ENCODE data around the gene IKZF4. TPM values are rescaled to one million over a fixed set of nuclear protein-coding genes. Genes with fewer than 3 reads are reported as not detected.

Gene IKZF4
- total and polyA plus RNA-seq, 2 donors (not counting 1 experiment from before 2014, with no cell fraction given), result 2.0 to 3.2 TPM

DNA sequence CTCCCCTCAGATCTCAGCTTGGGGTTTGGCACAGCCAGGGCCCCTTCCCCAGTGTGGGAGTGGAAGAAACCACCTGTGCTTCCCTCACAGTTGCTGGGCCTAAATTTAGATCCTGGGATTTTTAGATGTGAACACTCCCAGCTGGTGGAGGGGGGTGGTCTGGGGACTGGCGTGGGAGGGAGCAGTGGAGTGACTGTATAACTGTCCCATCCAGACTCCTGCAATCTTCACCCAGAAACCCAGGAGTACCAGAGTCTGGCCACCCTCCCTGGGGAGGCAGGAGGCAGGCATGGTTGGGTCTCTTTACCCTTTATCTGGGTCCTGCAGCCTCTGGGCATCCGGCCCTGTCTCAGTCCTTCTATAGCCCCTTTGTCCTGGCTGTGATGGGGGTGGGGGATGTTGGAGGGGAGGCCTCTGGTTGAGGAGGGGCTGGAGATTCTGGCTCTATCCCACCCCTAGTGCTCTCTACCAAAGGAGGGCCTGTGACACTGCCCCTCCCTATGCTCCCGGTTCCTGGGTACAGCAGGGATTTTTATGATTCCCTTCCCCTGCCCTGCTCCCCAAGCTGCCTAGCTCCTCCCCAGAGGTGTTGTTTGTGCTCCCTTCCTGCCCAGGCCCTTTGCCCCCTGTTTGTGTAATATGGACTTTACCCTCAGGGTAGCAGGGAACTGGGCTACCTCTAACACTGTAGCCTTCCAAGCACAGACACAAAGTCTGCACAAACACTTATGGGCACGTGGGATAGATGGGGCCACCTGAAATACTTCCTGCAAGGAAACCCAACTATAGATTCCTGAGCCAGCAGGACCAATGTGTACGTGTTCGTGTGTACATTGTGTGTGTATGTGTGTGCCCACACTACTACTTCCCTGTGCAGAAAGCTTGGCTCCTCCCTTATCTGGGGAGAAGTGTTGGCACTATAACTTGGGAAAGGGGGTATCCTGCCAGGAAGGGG is 60.8 kb downstream of the IKZF4 start:
- Histone ChIP-seq H3K9ac (ENCODE audit: insufficient read depth, low read length) (no peak overlapping the region), H3K4me2 (ENCODE audit: extremely low read depth, insufficient read depth, low read length) (no peak overlapping the region), H3K27ac (ENCODE audit: insufficient read depth, low read length) (no peak overlapping the region), H2AFZ (ENCODE audit: low read length) (no peak overlapping the region), H3K9me3 (ENCODE audit: control insufficient read depth, insufficient read depth, low read depth, low read length) (no peaks in the 10 kb centered on the region), H3K27me3 (ENCODE audit: control insufficient read depth, insufficient read depth, low read length) (peaks cover 26% of the 10 kb centered on the region), H3K4me3 (replicated peaks in 1 of 4; ENCODE audit: control extremely low read depth in 1 of 4, insufficient read depth in 1 of 4, low read depth in 3 of 4, low read length in 4 of 4) (no peak overlapping the region), H3K79me2 (ENCODE audit: control insufficient read depth, insufficient read depth, low read length) (no peaks in the 10 kb centered on the region), H4K20me1 (ENCODE audit: control insufficient read depth, extremely low read depth, insufficient read depth, low read length) (no peaks in the 10 kb centered on the region), H3K4me1 (ENCODE audit: control insufficient read depth, extremely low read depth, insufficient read depth, low read length) (no peaks in the 10 kb centered on the region), H3K36me3 (ENCODE audit: control insufficient read depth, insufficient read depth, low read length) (no peaks in the 10 kb centered on the region)
- no peak for DNase-seq (ENCODE audit: low read depth in 2 of 2)
- TF ChIP-seq, protein P1, sequence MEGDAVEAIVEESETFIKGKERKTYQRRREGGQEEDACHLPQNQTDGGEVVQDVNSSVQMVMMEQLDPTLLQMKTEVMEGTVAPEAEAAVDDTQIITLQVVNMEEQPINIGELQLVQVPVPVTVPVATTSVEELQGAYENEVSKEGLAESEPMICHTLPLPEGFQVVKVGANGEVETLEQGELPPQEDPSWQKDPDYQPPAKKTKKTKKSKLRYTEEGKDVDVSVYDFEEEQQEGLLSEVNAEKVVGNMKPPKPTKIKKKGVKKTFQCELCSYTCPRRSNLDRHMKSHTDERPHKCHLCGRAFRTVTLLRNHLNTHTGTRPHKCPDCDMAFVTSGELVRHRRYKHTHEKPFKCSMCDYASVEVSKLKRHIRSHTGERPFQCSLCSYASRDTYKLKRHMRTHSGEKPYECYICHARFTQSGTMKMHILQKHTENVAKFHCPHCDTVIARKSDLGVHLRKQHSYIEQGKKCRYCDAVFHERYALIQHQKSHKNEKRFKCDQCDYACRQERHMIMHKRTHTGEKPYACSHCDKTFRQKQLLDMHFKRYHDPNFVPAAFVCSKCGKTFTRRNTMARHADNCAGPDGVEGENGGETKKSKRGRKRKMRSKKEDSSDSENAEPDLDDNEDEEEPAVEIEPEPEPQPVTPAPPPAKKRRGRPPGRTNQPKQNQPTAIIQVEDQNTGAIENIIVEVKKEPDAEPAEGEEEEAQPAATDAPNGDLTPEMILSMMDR (conservative IDR thresholded peaks at IDR 0.05 in 1 of 2, IDR thresholded peaks at IDR 0.05 in 1 of 2; ENCODE audit: low read depth in 1 of 2, low read length in 2 of 2), result no peak
- TF ChIP-seq EZH2 (IDR thresholded peaks at IDR 0.05; ENCODE audit: low read length, missing control alignments), result no peak

DNA sequence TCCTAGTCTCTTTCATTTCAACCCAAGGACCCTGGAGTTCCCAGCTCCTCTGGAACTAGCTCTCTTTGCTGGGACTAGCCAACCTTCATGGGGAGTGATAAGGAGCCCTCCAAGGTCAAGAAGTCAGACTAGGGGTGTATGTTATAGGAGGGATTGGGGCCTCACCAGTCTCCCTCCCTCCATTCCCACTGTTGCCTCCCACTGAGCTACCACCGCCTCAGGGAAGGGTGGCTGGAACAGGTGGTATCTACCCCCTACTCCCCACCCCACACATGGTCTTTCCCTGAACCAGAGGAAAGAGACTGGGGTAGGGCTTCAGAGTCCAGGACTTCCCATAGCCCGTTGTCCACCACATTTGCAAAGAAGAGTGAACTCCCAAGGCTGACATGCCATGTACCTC is 61.5 kb downstream of the IKZF4 start:
- Histone ChIP-seq H3K4me1 (ENCODE audit: control insufficient read depth, extremely low read depth, insufficient read depth, low read length) (no peaks in the 10 kb centered on the region), H4K20me1 (ENCODE audit: control insufficient read depth, extremely low read depth, insufficient read depth, low read length) (no peaks in the 10 kb centered on the region), H3K9me3 (ENCODE audit: control insufficient read depth, insufficient read depth, low read depth, low read length) (no peaks in the 10 kb centered on the region), H3K4me2 (ENCODE audit: extremely low read depth, insufficient read depth, low read length) (no peak overlapping the region), H3K27me3 (ENCODE audit: control insufficient read depth, insufficient read depth, low read length) (peaks cover 26% of the 10 kb centered on the region), H3K36me3 (ENCODE audit: control insufficient read depth, insufficient read depth, low read length) (no peaks in the 10 kb centered on the region), H2AFZ (ENCODE audit: low read length) (no peak overlapping the region), H3K4me3 (replicated peaks in 1 of 4; ENCODE audit: control extremely low read depth in 1 of 4, insufficient read depth in 1 of 4, low read depth in 3 of 4, low read length in 4 of 4) (no peak overlapping the region), H3K79me2 (ENCODE audit: control insufficient read depth, insufficient read depth, low read length) (no peaks in the 10 kb centered on the region), H3K27ac (ENCODE audit: insufficient read depth, low read length) (no peak overlapping the region), H3K9ac (ENCODE audit: insufficient read depth, low read length) (no peak overlapping the region)
- no peak for TF ChIP-seq EZH2 (IDR thresholded peaks at IDR 0.05; ENCODE audit: low read length, missing control alignments)
- TF ChIP-seq, protein P1 (conservative IDR thresholded peaks at IDR 0.05 in 1 of 2, IDR thresholded peaks at IDR 0.05 in 1 of 2; ENCODE audit: low read depth in 1 of 2, low read length in 2 of 2), result no peak
- no peak for DNase-seq (ENCODE audit: low read depth in 2 of 2)

DNA sequence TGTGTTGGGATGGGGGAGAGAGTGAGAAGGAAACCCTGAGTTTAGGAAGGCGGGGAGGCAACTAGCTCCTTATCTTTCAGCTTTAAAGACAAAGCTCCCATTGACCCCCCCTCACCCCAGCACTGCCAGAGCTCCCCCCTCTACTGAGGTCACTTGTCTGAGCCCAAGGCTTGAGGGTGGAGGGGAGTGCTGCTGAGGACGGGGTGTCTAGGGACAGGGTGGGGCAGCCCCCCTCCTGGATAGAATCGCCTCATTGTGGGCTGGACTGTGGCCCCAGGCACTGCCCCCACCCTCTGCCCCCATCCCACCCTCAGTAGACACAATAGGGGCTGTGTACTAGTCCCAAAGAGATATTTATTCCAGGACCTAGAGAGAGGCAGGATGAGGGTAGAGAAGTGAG is 62.1 kb downstream of the IKZF4 start:
- Histone ChIP-seq H3K36me3 (ENCODE audit: control insufficient read depth, insufficient read depth, low read length) (no peaks in the 10 kb centered on the region), H3K4me2 (ENCODE audit: extremely low read depth, insufficient read depth, low read length) (no peak overlapping the region), H2AFZ (ENCODE audit: low read length) (no peak overlapping the region), H3K4me1 (ENCODE audit: control insufficient read depth, extremely low read depth, insufficient read depth, low read length) (no peaks in the 10 kb centered on the region), H3K79me2 (ENCODE audit: control insufficient read depth, insufficient read depth, low read length) (no peaks in the 10 kb centered on the region), H3K9me3 (ENCODE audit: control insufficient read depth, insufficient read depth, low read depth, low read length) (no peaks in the 10 kb centered on the region), H3K4me3 (replicated peaks in 1 of 4; ENCODE audit: control extremely low read depth in 1 of 4, insufficient read depth in 1 of 4, low read depth in 3 of 4, low read length in 4 of 4) (no peak overlapping the region), H3K27ac (ENCODE audit: insufficient read depth, low read length) (no peak overlapping the region), H3K9ac (ENCODE audit: insufficient read depth, low read length) (no peak overlapping the region), H3K27me3 (ENCODE audit: control insufficient read depth, insufficient read depth, low read length) (peaks cover 26% of the 10 kb centered on the region), H4K20me1 (ENCODE audit: control insufficient read depth, extremely low read depth, insufficient read depth, low read length) (no peaks in the 10 kb centered on the region)
- DNase-seq (ENCODE audit: low read depth in 2 of 2), result no peak
- TF ChIP-seq, protein P1 (conservative IDR thresholded peaks at IDR 0.05 in 1 of 2, IDR thresholded peaks at IDR 0.05 in 1 of 2; ENCODE audit: low read depth in 1 of 2, low read length in 2 of 2), result no peak
- no peak for TF ChIP-seq EZH2 (IDR thresholded peaks at IDR 0.05; ENCODE audit: low read length, missing control alignments)
